ENCODE measurements around the gene CCT7. TPM values are rescaled to one million over a fixed set of nuclear protein-coding genes. Genes with fewer than 3 reads are reported as not detected.
A peak's percentile ranks its signal among the peaks of the same experiment; 100 is the strongest.

CCT7 gene
- polyA plus RNA-seq, 1 of the 3 experiments (the other 2 are of a cell fraction): 369 TPM

- no peaks in the 10 kb centered on the region for H3K79me2 ChIP-seq (ENCODE audit: insufficient read depth)
- POLR2A ChIA-PET: interaction anchor here (1.3 kb wide), 1 partner anchor 58 kb away, joined by 3 read pairs; the partner anchor contains the start of gene CCT7
- H3K4me2 ChIP-seq: peak overlapping the region; percentile 89; the same call in 1 of the 2 replicates
- H4K20me1 ChIP-seq (ENCODE audit: insufficient read depth): peaks cover 5% of the 10 kb centered on the region; the same call in 1 of the 2 replicates
- 5% methylated on average over 15 of the region's 38 CpGs for WGBS (ENCODE audit: low lambda C conversion rate)
- peaks cover 54% of the 10 kb centered on the region for H3K27me3 ChIP-seq (ENCODE audit: insufficient read depth)
- TF ChIP-seq SIN3A (IDR thresholded peaks at IDR 0.05; ENCODE audit: borderline replicate concordance, low read depth, low read length) (no peak), CTCF (IDR thresholded peaks at IDR 0.05) (no peak), EZH2phosphoT487 (IDR thresholded peaks at IDR 0.05; ENCODE audit: borderline replicate concordance, low read depth) (no peak; the same call in 1 of the 2 replicates), TAF1 (IDR thresholded peaks at IDR 0.05; ENCODE audit: borderline replicate concordance, low read depth, low read length) (no peak), RFX5 (IDR thresholded peaks at IDR 0.05; ENCODE audit: low read length) (no peak), PBX3 (IDR thresholded peaks at IDR 0.05) (no peak), IRF3 (IDR thresholded peaks at IDR 0.05; ENCODE audit: low read depth, low read length) (no peak), USF1 (IDR thresholded peaks at IDR 0.05; ENCODE audit: borderline replicate concordance, low read depth) (no peak), YY1 (IDR thresholded peaks at IDR 0.05; ENCODE audit: low read depth) (no peak), NRF1 (IDR thresholded peaks at IDR 0.05; ENCODE audit: low read depth, low read length) (no peak), FOXJ3 (CRISPR knock-in tag; IDR thresholded peaks at IDR 0.05) (no peak), TEAD4 (IDR thresholded peaks at IDR 0.05; ENCODE audit: borderline replicate concordance, insufficient read depth) (no peak), SMC3 (IDR thresholded peaks at IDR 0.05; ENCODE audit: low read depth, low read length) (no peak), ELF1 (IDR thresholded peaks at IDR 0.05) (no peak), USF2 (IDR thresholded peaks at IDR 0.05; ENCODE audit: borderline replicate concordance, low read depth, low read length) (no peak), RCOR1 (IDR thresholded peaks at IDR 0.05; ENCODE audit: low read length) (no peak), FOXM1 (IDR thresholded peaks at IDR 0.05; ENCODE audit: low read depth) (no peak), POLR2AphosphoS5 (IDR thresholded peaks at IDR 0.05; ENCODE audit: low read depth, low read length) (no peak), MEF2A (IDR thresholded peaks at IDR 0.05; ENCODE audit: borderline replicate concordance, low read depth) (no peak)
- no peak overlapping the region for H2AFZ ChIP-seq (ENCODE audit: low read depth)
- no peaks in the 10 kb centered on the region for H3K9me3 ChIP-seq
- H3K4me3 ChIP-seq (ENCODE audit: low read depth in 2 of 2, low read length in 1 of 2): no peak overlapping the region
- no peak overlapping the region for H3K9ac ChIP-seq
- H3F3A ChIP-seq (replicated peaks; ENCODE audit: insufficient read depth): no peaks in the 10 kb centered on the region
- CTCF ChIA-PET: interaction anchor here (0.8 to 4.7 kb wide), 13 partner anchors 8 to 344 kb away, joined by 3 to 27 read pairs (median 5); partner anchors contain the start of genes CCT7 and PRADC1
- no peak for DNase-seq
- H3K4me1 ChIP-seq (ENCODE audit: control insufficient read depth in 1 of 2, insufficient read depth in 2 of 2, low read depth in 1 of 2, low read length in 1 of 2): peaks cover 0 to 12% of the 10 kb centered on the region in 2 experiments; a peak in 1 of 4 replicates
- no peaks in the 10 kb centered on the region for H3K36me3 ChIP-seq (replicated peaks in 1 of 2; ENCODE audit: control insufficient read depth in 1 of 2, insufficient read depth in 2 of 2, low read length in 1 of 2)
- H3K9me2 ChIP-seq: no peaks in the 10 kb centered on the region
- H3K27ac ChIP-seq (ENCODE audit: low read depth in 2 of 2, low read length in 1 of 2): no peak overlapping the region
Measured at GRCh38 chr2:73292316-73292905, 58.3 kb downstream of the CCT7 start.
